Gastrocnemius medialis (tissue), 4 donors: ENCODE results near the gene TRIM29. TPM values are rescaled to one million over a fixed set of nuclear protein-coding genes. Genes with fewer than 3 reads are reported as not detected.

Source experiments
- ATAC-seq, 2 donors: fragments of 150-250 bp; one replicate each; pipeline ENCODE4 v1.9.1; 2016
- DNase-seq, 2 donors: peaks; one replicate each; pipeline ENCODE4 v3.0.0-alpha.2; 2019
- H3K27ac ChIP-seq, 4 donors: fragments of 200-600 bp; sonication (generic); 1 replicate in 1 of 4; 2 replicates in 3 of 4; pipeline ENCODE4 v1.5.1; 2016 to 2018; ENCODE audit warnings: mild to moderate bottlenecking in 2 of 4, moderate library complexity in 1 of 4
- H3K27me3 ChIP-seq, 3 donors: fragments of 200-600 bp; sonication (generic) in 2 of 3; 1 replicate in 1 of 3; 2 replicates in 2 of 3; pipeline versions ENCODE4 v1.5.1 to v1.6.0; 2016 to 2019; ENCODE audit warnings: mild to moderate bottlenecking in 1 of 3, moderate library complexity in 1 of 3
- H3K36me3 ChIP-seq, 2 donors: fragments of 200-600 bp; sonication (generic) in 1 of 2; one replicate each; pipeline ENCODE4 v1.5.1; 2017 to 2018
- H3K4me1 ChIP-seq, 2 donors: fragments of 200-600 bp; sonication (generic) in 1 of 2; one replicate each; pipeline ENCODE4 v1.5.1; 2016 to 2017; ENCODE audit warnings: mild to moderate bottlenecking in 2 of 2
- H3K4me3 ChIP-seq, 4 donors: fragments of 200-600 bp; sonication (generic) in 3 of 4; 1 replicate in 1 of 4; 2 replicates in 3 of 4; pipeline ENCODE4 v1.5.1; 2016 to 2019; ENCODE audit warnings: mild to moderate bottlenecking in 2 of 4
- H3K9me3 ChIP-seq, 3 donors: fragments of 200-600 bp; sonication (generic) in 2 of 3; 1 replicate in 1 of 3; 2 replicates in 2 of 3; pipeline ENCODE4 v1.5.1; 2016 to 2019
- POLR2A ChIP-seq, 2 donors: fragments of 450-650 bp; IDR thresholded peaks; one replicate each; pipeline ENCODE4 v1.6.1; 2017; ENCODE audit warnings: antibody characterized with exemption in 2 of 2, mild to moderate bottlenecking in 2 of 2, moderate library complexity in 2 of 2
- in situ Hi-C, 4 donors: fragments of 200-750 bp; cut with MboI; loops; one replicate each; pipeline versions ENCODE4 v1.15.0 to v1.8.0; 2017; ENCODE audit warnings: low sequenced_read_pairs in 4 of 4
- intact Hi-C: fragments of 100-400 bp; cut with DNase I; formaldehyde crosslinking; loops from one replicate; pipeline ENCODE4 v1.15.1; 2023; ENCODE audit warnings: low total_unique reads
- total RNA-seq, 4 donors: library from RNA; depleted of rRNA; stranded (reverse); fragments of >200 nt; gene quantifications; one replicate each; pipeline versions ENCODE4 v1.1.0 to v1.2.3, GENCODE V29; 2016
- TF ChIP-seq, protein P1 (sequence below), 5 experiments: fragments of 450-650 bp in 3 of 5; fragments of 200-600 bp in 2 of 5; sonication (generic) in 2 of 5; IDR thresholded peaks in 4 of 5; conservative IDR thresholded peaks in 1 of 5; 1 replicate in 4 of 5; 2 replicates in 1 of 5; pipeline ENCODE4 v1.5.1; 2016 to 2019; ENCODE audit warnings: antibody characterized with exemption in 5 of 5, mild to moderate bottlenecking in 3 of 5, moderate library complexity in 3 of 5

The TRIM29 gene
- total RNA-seq, 4 donors from 2014 or later: 0.65 to 2.9 (median 0.95) TPM; not detected in 1

DNA sequence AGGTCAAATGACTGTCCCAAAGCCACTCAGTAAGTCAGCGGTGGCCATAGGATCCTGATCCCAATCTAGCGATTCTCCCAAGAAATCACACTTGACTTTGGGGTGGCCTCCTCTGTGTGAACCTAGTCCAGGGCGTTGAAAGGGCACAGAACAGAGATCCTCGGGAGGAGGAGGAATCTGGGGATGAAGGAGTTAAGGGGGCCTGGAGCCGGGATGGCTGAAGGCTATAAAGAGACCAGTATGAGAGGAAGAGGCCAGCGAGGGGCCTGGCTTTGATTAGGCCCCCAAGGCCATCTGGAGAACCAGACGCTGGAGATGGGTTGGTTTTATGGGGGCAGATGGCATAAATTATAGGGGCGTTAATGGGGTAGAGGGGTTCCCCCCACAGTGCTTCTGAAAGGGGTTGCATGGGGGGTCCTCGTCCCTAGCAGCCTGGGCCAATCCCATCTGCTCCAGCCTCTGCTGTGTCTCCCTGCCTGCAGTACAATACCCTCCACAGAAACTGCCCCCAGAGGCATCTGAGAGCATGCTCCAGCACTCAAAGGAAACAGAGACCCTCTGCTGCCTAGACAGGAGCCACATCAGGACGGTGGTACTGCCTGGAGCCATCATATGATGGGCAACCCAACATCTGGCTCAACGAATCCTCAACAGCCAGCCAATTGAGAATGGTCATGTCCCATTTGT is 35.2 kb upstream of the TRIM29 start:
- ATAC-seq (no peak), DNase-seq (no peak)
- H3K27me3 ChIP-seq: peaks cover 16 to 20% (median 20%) of the 10 kb centered on the region in 3 donors
- H3K4me3 ChIP-seq: no peak overlapping the region
- no peak overlapping the region for H3K27ac ChIP-seq
- H3K36me3 ChIP-seq: no peaks in the 10 kb centered on the region
- no peaks in the 10 kb centered on the region for H3K9me3 ChIP-seq
- H3K4me1 ChIP-seq: peaks cover 0 to 4% of the 10 kb centered on the region in 2 donors
- intact Hi-C loops: no loop called here
- in situ Hi-C loops: loop anchor here (5.0 to 10.0 kb wide), 4 partner anchors 54 to 132 kb away; no protein-coding TSS in a partner anchor
- TF ChIP-seq, protein P1, sequence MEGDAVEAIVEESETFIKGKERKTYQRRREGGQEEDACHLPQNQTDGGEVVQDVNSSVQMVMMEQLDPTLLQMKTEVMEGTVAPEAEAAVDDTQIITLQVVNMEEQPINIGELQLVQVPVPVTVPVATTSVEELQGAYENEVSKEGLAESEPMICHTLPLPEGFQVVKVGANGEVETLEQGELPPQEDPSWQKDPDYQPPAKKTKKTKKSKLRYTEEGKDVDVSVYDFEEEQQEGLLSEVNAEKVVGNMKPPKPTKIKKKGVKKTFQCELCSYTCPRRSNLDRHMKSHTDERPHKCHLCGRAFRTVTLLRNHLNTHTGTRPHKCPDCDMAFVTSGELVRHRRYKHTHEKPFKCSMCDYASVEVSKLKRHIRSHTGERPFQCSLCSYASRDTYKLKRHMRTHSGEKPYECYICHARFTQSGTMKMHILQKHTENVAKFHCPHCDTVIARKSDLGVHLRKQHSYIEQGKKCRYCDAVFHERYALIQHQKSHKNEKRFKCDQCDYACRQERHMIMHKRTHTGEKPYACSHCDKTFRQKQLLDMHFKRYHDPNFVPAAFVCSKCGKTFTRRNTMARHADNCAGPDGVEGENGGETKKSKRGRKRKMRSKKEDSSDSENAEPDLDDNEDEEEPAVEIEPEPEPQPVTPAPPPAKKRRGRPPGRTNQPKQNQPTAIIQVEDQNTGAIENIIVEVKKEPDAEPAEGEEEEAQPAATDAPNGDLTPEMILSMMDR (IDR thresholded peaks at IDR 0.05 in 4 of 5, conservative IDR thresholded peaks at IDR 0.05 in 1 of 5): no peak
- no peak for TF ChIP-seq POLR2A (IDR thresholded peaks at IDR 0.05)

DNA sequence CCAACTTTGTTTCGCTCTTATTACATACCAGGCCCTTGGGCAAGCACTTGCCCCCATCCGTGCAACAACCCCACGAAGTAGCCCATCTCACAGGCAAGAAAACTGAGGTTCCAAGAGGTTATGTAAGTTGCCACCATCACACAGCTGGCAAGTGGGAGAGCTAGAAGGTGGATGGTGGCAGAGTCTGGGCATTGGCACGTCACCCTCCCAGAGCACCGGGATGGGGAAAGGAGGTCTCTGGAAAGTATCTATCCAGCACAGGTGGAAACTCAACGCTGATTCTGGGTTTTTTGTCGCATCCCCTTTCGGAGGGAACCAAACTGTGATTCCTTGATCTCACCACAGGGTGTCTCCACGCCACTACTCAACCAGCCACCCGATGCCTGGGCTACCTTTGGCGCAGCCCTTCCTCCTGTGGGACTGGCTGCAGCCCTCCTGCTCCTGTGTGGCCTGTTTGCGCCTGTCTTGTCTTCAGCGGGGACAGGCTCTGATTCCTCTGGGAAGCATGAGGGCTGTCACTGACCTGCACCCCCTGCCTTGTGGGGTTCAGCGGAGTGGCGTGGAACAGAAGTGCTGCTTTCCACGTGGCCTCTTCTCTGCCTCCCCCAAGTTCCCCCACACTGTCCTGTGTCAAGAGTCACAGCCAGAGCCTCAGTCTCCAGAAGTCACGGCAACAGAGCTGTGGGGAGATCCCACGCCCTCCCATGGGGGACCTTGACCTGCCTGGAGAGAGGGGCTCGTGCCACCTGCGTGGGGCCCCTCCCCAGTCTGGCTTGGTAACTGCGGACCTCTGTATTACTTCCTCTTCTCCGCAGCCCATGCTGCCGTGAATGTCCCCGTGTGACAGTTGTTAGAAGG is 34.4 kb upstream of the TRIM29 start:
- Histone ChIP-seq H3K4me3 (no peak overlapping the region), H3K36me3 (no peaks in the 10 kb centered on the region), H3K9me3 (no peaks in the 10 kb centered on the region), H3K4me1 (peaks cover 0 to 4% of the 10 kb centered on the region in 2 donors), H3K27ac (no peak overlapping the region), H3K27me3 (peaks cover 25 to 28% (median 27%) of the 10 kb centered on the region in 3 donors)
- intact Hi-C loops (loop anchor here (1.0 kb wide), 2 partner anchors 57 to 128 kb away; no protein-coding TSS in a partner anchor), in situ Hi-C loops (loop anchor here (5.0 to 10.0 kb wide), 4 partner anchors 55 to 133 kb away; no protein-coding TSS in a partner anchor)
- TF ChIP-seq POLR2A (IDR thresholded peaks at IDR 0.05): no peak
- TF ChIP-seq, protein P1 (IDR thresholded peaks at IDR 0.05 in 4 of 5, conservative IDR thresholded peaks at IDR 0.05 in 1 of 5): peak; percentile 66 to 80 (median 77)
- peak; percentile 38 to 46 for DNase-seq
- peak; percentile 28 to 70 for ATAC-seq

DNA sequence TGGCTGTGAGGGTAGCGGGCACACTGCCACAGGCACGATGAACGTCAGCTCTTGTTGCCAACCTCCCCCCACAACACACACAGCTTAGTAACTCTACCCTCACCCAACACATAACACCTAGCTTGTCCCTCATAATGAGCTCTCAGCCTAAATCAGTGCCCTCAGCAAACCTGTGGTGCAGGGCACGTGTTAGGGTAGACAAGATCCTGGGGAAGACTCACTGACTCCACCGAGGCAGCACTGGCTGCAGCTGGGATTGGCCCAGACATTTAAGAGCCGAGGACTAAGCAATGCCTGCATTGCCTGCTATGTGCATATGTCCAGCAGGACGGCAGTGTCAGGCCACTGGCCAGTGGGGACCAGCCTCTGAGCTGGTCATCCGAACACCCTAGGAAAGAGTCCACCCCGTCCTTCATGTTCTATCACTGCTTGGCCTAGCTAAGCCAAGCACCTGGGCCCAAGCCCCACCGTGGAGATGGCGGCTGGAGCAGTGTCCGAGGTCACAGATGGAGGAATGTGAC is 32.9 kb upstream of the TRIM29 start:
- Histone ChIP-seq H3K4me1 (peaks cover 0 to 4% of the 10 kb centered on the region in 2 donors), H3K27ac (no peak overlapping the region), H3K9me3 (no peaks in the 10 kb centered on the region), H3K4me3 (no peak overlapping the region), H3K27me3 (peaks cover 28 to 32% (median 32%) of the 10 kb centered on the region in 3 donors), H3K36me3 (no peaks in the 10 kb centered on the region)
- DNase-seq (no peak), ATAC-seq (no peak)
- in situ Hi-C loops: loop anchor here (5.0 to 10.0 kb wide), 4 partner anchors 56 to 134 kb away; no protein-coding TSS in a partner anchor
- intact Hi-C loops: no loop called here
- TF ChIP-seq POLR2A (IDR thresholded peaks at IDR 0.05): no peak
- TF ChIP-seq, protein P1 (IDR thresholded peaks at IDR 0.05 in 4 of 5, conservative IDR thresholded peaks at IDR 0.05 in 1 of 5): no peak

DNA sequence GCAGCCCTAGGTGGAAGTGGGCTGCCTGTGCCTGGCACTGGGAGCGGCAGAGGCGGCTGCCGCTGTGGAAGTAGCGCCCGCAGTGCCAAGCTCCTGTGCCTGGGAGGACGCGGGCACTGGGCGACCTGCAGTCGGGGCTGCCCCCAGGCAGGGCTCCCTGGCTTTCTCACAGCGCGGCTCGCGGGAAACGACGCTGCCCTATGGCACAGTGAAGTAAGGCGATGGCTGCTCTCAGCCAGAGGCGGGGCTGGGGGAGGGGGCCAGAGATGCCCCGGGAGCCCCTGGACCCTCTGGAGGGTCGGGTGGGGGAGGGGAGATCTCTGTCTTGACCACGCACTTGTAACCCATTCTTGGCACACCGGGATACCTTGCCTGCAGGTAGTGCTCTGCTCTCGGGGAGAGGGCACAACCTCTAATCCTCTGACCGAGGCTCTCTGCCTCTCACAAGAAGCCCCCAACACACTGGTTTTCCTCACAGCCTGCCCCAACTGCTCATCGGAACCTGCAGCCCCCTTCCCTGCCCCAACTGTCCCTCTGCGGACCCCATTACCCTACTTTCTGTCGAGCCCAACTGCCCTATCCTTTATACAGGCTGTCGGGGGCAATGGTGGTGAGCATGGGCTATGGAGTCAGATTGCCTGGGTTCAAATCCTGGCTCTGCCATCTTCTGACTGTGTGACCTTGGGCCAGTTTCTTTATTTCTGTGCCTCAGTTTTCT is 32.2 kb upstream of the TRIM29 start:
- no peaks in the 10 kb centered on the region for H3K36me3 ChIP-seq
- no peak for DNase-seq
- no peak for TF ChIP-seq POLR2A (IDR thresholded peaks at IDR 0.05)
- TF ChIP-seq, protein P1 (IDR thresholded peaks at IDR 0.05 in 4 of 5, conservative IDR thresholded peaks at IDR 0.05 in 1 of 5): no peak
- peaks cover 0 to 4% of the 10 kb centered on the region in 2 donors for H3K4me1 ChIP-seq
- intact Hi-C loops: loop anchor here (2.0 kb wide), 1 partner anchor 503 kb away; no protein-coding TSS in a partner anchor
- no peak overlapping the region for H3K4me3 ChIP-seq
- ATAC-seq: no peak
- H3K27me3 ChIP-seq: peaks cover 28 to 36% (median 32%) of the 10 kb centered on the region in 3 donors
- no peak overlapping the region for H3K27ac ChIP-seq
- in situ Hi-C loops: loop anchor here (5.0 to 10.0 kb wide), 4 partner anchors 57 to 135 kb away; no protein-coding TSS in a partner anchor
- peaks cover 0 to 3% (median 0%) of the 10 kb centered on the region in 3 donors for H3K9me3 ChIP-seq
